HFF-Myc (cell line): ENCODE measurements around the gene ARVCF.

ENCODE experiments used
- DNase-seq: peaks from one replicate; pipeline ENCODE4 v3.0.0-alpha.2; 2011; ENCODE audit warnings: low read depth; ENCODE audit errors: extremely low read depth
- H3K4me3 ChIP-seq: replicated peaks from 2 replicates; pipeline ENCODE4 v1.5.1; 2011; ENCODE audit warnings: low read depth, mild to moderate bottlenecking, control low read depth, low read length
- CTCF ChIP-seq: IDR thresholded peaks from 2 replicates; pipeline ENCODE4 v1.5.1; 2012; ENCODE audit warnings: mild to moderate bottlenecking, low read depth, low read length, control low read depth; ENCODE audit errors: missing control alignments

Gene ARVCF

GRCh38 chr22:19991645-19992451 lies 24.8 kb downstream of the ARVCF start:
- no peak for DNase-seq
- no peak overlapping the region for H3K4me3 ChIP-seq
- no peak for TF ChIP-seq CTCF

- no peak for DNase-seq
- TF ChIP-seq CTCF: no peak
Observed at GRCh38 chr22:19991395-19991644, 25.3 kb downstream of the ARVCF start.

GRCh38 chr22:19990609-19991394 lies 25.8 kb downstream of the ARVCF start:
- TF ChIP-seq CTCF: no peak
- DNase-seq: no peak
- no peak overlapping the region for H3K4me3 ChIP-seq

More at GRCh38 chr22:19991395-19991644, 25.3 kb downstream of the ARVCF start:
- no peak overlapping the region for H3K4me3 ChIP-seq

- TF ChIP-seq CTCF: no peak
- no peak for DNase-seq
- no peak overlapping the region for H3K4me3 ChIP-seq
Observed at GRCh38 chr22:19990188-19990587, 26.4 kb downstream of the ARVCF start.

- no peak for DNase-seq
- H3K4me3 ChIP-seq: no peak overlapping the region
- no peak for TF ChIP-seq CTCF
Observed at GRCh38 chr22:19989725-19990067, 26.9 kb downstream of the ARVCF start.

GRCh38 chr22:19988965-19989724 lies 27.5 kb downstream of the ARVCF start:
- no peak for TF ChIP-seq CTCF
- H3K4me3 ChIP-seq: no peak overlapping the region
- no peak for DNase-seq
